SK-N-SH treated with all-trans-retinoic acid at 6 μM for 48 hours (cell line): ENCODE measurements around the gene RAB33A.

ENCODE experiments used
- ATAC-seq: fragments of 200-7000 bp; cut with Tn5 transposase; 3 replicates; pipeline ENCODE4 v1.9.1; 2020; ENCODE audit warnings: mild to moderate bottlenecking, moderate library complexity
- ARNTL ChIP-seq: fragments of 450-650 bp; formaldehyde crosslinking; IDR thresholded peaks from 2 replicates; pipeline ENCODE4 v1.5.0; 2020; ENCODE audit warnings: low read depth, mild to moderate bottlenecking, moderate library complexity, borderline replicate concordance
- BACH2 ChIP-seq: fragments of 250-450 bp; sonication (Bioruptor Pico); IDR thresholded peaks from 2 replicates; pipeline ENCODE4 v1.9.0; 2021; ENCODE audit warnings: mild to moderate bottlenecking, borderline replicate concordance
- CREB5 ChIP-seq: fragments of 250-450 bp; sonication (Bioruptor Pico); IDR thresholded peaks from 2 replicates; pipeline ENCODE4 v1.5.1; 2020; ENCODE audit warnings: low read depth, mild to moderate bottlenecking, moderate library complexity
- CSDC2 ChIP-seq: fragments of 250-450 bp; sonication (Bioruptor Pico); IDR thresholded peaks from 2 replicates; pipeline ENCODE4 v1.5.0; 2020; ENCODE audit warnings: mild to moderate bottlenecking, moderate library complexity
- CSRNP3 ChIP-seq: fragments of 250-450 bp; sonication (Bioruptor Pico); IDR thresholded peaks from 2 replicates; pipeline ENCODE4 v1.5.1; 2021; ENCODE audit warnings: mild to moderate bottlenecking, moderate library complexity
- ESRRG ChIP-seq: fragments of 250-450 bp; sonication (Bioruptor Pico); IDR thresholded peaks from 2 replicates; pipeline ENCODE4 v1.6.1; 2021; ENCODE audit warnings: mild to moderate bottlenecking
- GLIS3 ChIP-seq: fragments of 250-450 bp; sonication (Bioruptor Pico); IDR thresholded peaks from 2 replicates; pipeline ENCODE4 v1.5.0; 2020; ENCODE audit warnings: mild to moderate bottlenecking, moderate library complexity
- ISL1 ChIP-seq: fragments of 250-450 bp; sonication (Bioruptor Pico); IDR thresholded peaks from 2 replicates; pipeline ENCODE4 v2.1.2; 2022; ENCODE audit warnings: mild to moderate bottlenecking, moderate library complexity
- OSR1 ChIP-seq: fragments of 250-450 bp; sonication (Bioruptor Pico); IDR thresholded peaks from 2 replicates; pipeline ENCODE4 v1.8.0; 2022; ENCODE audit warnings: moderate library complexity, mild to moderate bottlenecking, inconsistent platforms
- POU6F1 ChIP-seq: fragments of 250-450 bp; sonication (Bioruptor Pico); IDR thresholded peaks from 2 replicates; pipeline ENCODE4 v1.8.0; 2021; ENCODE audit warnings: low read depth, mild to moderate bottlenecking, moderate library complexity, borderline replicate concordance
- PPARA ChIP-seq: fragments of 250-450 bp; sonication (Bioruptor Pico); IDR thresholded peaks from 2 replicates; pipeline ENCODE4 v1.5.0; 2020; ENCODE audit warnings: mild to moderate bottlenecking, borderline replicate concordance
- RARB ChIP-seq: fragments of 250-450 bp; sonication (Bioruptor Pico); IDR thresholded peaks from 2 replicates; pipeline ENCODE4 v1.8.0; 2021; ENCODE audit warnings: mild to moderate bottlenecking, moderate library complexity
- SNAI2 ChIP-seq: fragments of 250-450 bp; sonication (Bioruptor Pico); IDR thresholded peaks from 2 replicates; pipeline ENCODE4 v1.5.0; 2020; ENCODE audit warnings: mild to moderate bottlenecking, moderate library complexity
- TCF4 ChIP-seq: fragments of 250-450 bp; sonication (Bioruptor Pico); IDR thresholded peaks from 2 replicates; pipeline ENCODE4 v1.8.0; 2021; ENCODE audit warnings: mild to moderate bottlenecking, moderate library complexity, borderline replicate concordance
- TOX ChIP-seq: fragments of 250-450 bp; sonication (Bioruptor Pico); IDR thresholded peaks from 2 replicates; pipeline ENCODE4 v1.8.0; 2021; ENCODE audit warnings: mild to moderate bottlenecking, moderate library complexity, borderline replicate concordance
- TSHZ2 ChIP-seq: fragments of 250-450 bp; sonication (Bioruptor Pico); IDR thresholded peaks from 2 replicates; pipeline ENCODE4 v1.5.0; 2020; ENCODE audit warnings: mild to moderate bottlenecking, moderate library complexity
- ZC3H10 ChIP-seq: fragments of 250-450 bp; sonication (Bioruptor Pico); IDR thresholded peaks from 2 replicates; pipeline ENCODE4 v1.5.1; 2021; ENCODE audit warnings: mild to moderate bottlenecking, moderate library complexity
- ZFP3 ChIP-seq: fragments of 250-450 bp; sonication (Bioruptor Pico); IDR thresholded peaks from 2 replicates; pipeline ENCODE4 v1.5.0; 2020; ENCODE audit warnings: mild to moderate bottlenecking, moderate library complexity
- ZFP30 ChIP-seq: fragments of 450-650 bp; formaldehyde crosslinking; IDR thresholded peaks from 2 replicates; pipeline ENCODE4 v1.5.0; 2022; ENCODE audit warnings: mild to moderate bottlenecking, moderate library complexity
- ZNF565 ChIP-seq: fragments of 450-650 bp; formaldehyde crosslinking; conservative IDR thresholded peaks from 2 replicates; pipeline ENCODE4 v1.5.0; 2020; ENCODE audit warnings: low read depth, mild to moderate bottlenecking, moderate library complexity
- ZNF70 ChIP-seq: fragments of 450-650 bp; formaldehyde crosslinking; IDR thresholded peaks from 2 replicates; pipeline ENCODE4 v1.5.0; 2020; ENCODE audit warnings: mild to moderate bottlenecking, moderate library complexity
- ZNF8 ChIP-seq: fragments of 450-650 bp; formaldehyde crosslinking; IDR thresholded peaks from 2 replicates; pipeline ENCODE4 v1.5.0; 2020; ENCODE audit warnings: mild to moderate bottlenecking, moderate library complexity

The RAB33A gene

GRCh38 chrX:130165181-130165702 is 6.5 kb upstream of the RAB33A start:
- TF ChIP-seq ZC3H10 (CRISPR knock-in tag) (no peak), ARNTL (CRISPR knock-in tag) (no peak), PPARA (CRISPR knock-in tag) (no peak), ZFP3 (no peak), TSHZ2 (CRISPR knock-in tag) (no peak), ZNF8 (CRISPR knock-in tag) (no peak), CSDC2 (CRISPR knock-in tag) (no peak), ISL1 (CRISPR knock-in tag) (no peak), CREB5 (CRISPR knock-in tag) (no peak), POU6F1 (CRISPR knock-in tag) (no peak), ESRRG (CRISPR knock-in tag) (no peak), ZNF565 (CRISPR knock-in tag) (no peak), ZNF70 (no peak), CSRNP3 (CRISPR knock-in tag) (no peak), SNAI2 (CRISPR knock-in tag) (no peak), GLIS3 (CRISPR knock-in tag) (no peak), BACH2 (no peak), RARB (no peak), TCF4 (no peak)
- ATAC-seq = no peak

- TF ChIP-seq ZFP3 = peak; percentile 68; the same call in 1 of the 2 replicates
- TF ChIP-seq ZFP30 (CRISPR knock-in tag) = no peak
- TF ChIP-seq RARB = 0 out of 2 replicates have a peak, but pooled peaks have one; percentile 28
- ATAC-seq = peak; percentile 95
Measured at GRCh38 chrX:130165703-130166502, 5.9 kb upstream of the RAB33A start, which contains the start of gene AIFM1. AIFM1 (minus strand) TSS chrX:130165841; CDS start chrX:130165656, 185 bp downstream.

GRCh38 chrX:130166503-130166777 is 5.3 kb upstream of the RAB33A start:
- ATAC-seq = peak; percentile 8; the same call in 2 of the 3 replicates
- TF ChIP-seq ZNF8 (CRISPR knock-in tag) (no peak), CREB5 (CRISPR knock-in tag) (no peak), ISL1 (CRISPR knock-in tag) (no peak), ZFP30 (CRISPR knock-in tag) (no peak), POU6F1 (CRISPR knock-in tag) (no peak), RARB (no peak), OSR1 (CRISPR knock-in tag) (no peak), TOX (CRISPR knock-in tag) (no peak), GLIS3 (CRISPR knock-in tag) (no peak), PPARA (CRISPR knock-in tag) (no peak), BACH2 (no peak), ARNTL (CRISPR knock-in tag) (no peak), ZFP3 (no peak), TSHZ2 (CRISPR knock-in tag) (no peak)
